NAMALWA (cell line): Measurements from ENCODE around the gene FEZ2.

Experiments used
- DNase-seq: peaks from one replicate; pipeline ENCODE4 v3.0.0-alpha.2; 2015; ENCODE audit warnings: low spot score

The FEZ2 gene

DNA sequence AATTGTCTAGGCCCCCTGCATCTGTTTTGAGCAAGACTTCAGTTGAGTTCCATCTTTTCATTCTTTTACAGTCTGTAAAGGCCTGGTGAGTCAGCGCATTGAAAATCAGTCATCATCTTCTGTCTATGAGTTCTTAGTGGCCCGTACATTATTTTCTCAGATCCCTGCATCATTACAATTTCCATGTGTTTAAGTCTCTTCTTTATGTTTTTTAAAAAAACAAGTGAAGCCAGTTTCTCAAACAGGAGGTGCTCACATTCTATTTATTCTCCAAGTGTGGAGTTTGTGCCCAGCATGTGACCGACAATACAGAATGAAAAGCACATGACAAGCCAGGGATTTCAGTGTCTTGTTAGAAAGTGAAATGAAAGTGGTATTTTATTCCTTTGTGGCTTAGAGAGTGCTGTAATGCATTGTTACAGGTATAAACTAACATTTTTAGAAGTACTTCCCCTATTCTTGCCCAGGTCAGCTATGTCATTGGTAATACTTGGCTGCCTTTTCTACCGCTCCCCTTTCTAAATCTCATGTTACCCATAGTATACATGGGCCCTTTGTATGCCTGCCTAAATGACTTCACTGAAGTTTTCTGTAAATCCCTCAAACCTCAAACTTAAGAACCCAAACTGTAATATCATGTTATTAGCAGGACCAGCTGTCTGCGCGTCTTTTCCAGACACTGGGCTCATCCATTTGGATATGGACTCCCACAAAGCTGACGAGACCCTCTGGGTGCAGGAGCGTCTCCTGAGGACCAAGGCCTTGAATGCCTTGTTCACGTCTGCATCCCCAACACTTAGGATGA is 67.6 kb downstream of the FEZ2 start:
- DNase-seq = no peak

DNA sequence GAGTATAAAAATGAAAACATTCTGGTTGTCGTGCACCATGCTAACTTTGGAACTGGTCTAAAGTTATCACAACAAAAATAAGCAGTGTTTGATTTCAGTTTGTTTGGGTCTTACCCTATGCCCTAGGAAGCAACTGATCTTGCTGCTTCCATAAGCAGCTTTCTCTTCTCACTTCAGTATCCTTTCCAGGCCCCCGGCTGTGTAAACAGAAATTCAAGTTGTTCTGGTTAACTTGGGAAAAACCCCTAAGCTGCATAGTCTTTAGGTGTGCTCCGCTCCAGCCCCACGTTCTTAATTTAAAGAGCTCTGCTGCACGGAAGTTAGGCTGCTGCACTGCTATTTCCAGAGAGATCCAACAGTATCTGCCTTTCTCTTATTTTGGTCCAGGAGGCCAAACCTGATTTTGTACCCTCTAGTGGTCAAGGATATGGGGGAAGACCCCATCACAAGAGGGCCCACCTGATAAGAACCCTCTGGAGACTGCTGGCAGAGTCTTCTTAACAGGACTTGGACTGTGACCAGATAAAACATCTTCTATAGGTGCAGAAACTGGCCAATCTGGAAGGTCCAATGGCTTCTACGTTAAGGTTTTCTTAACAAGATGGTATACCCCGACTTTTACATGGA is 69.1 kb downstream of the FEZ2 start:
- no peak for DNase-seq

DNA sequence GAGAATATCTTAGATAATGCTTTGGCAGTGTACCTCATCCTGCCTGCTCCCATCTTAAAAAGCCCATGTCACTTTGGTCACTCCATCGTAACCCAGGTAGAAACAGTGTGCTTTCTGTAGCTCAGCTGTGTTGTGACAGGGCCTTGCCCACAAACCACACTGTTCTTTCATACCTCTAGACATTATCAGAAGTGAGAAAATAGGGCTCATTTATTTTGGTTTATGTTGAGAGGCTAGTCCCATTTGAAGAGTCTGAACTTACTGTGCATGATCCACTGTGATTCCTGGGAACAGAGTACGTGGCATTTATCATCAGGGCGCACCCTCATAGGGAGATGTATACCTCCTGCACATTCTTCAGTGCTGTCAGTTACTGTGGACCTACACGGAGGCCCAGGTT is 69.7 kb downstream of the FEZ2 start:
- no peak for DNase-seq

DNA sequence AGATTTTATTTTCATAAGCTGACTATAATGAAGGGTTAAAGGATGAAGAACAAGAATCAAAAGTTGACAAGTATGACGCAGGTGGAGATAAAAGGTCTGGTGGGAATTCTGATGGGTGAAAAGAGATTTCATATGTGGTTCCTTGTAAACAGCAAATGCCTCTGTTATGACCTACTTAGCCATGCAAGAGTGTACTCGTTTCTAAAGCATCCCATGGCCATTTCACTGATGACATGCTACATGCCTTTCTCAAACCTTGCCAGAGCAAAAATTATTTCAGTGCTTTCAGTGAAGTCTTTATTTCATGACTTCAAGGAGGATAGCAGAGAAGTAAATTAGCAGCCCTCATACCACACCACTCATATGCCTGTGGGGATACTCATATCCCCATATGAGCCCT is 71.7 kb downstream of the FEZ2 start:
- no peak for DNase-seq

DNA sequence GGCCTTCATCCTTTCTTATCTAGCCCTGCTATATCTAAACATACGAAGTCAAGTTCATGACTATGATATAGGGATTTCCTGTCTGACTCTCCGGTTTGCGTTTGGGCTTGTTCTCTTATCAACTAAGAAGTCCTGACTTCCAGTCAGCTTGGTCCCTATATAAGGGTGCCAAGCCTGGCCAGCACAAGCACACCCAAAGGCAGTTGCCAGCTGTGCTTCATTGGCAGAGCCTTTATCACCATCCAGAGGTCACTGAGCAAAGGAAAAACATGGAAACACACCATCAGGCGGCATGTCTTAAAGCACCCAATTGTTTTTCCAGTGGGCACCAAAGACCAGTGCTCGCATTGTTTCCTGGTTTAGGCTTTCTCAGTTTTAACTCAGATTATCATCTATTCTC is 72.7 kb downstream of the FEZ2 start:
- DNase-seq = no peak

DNA sequence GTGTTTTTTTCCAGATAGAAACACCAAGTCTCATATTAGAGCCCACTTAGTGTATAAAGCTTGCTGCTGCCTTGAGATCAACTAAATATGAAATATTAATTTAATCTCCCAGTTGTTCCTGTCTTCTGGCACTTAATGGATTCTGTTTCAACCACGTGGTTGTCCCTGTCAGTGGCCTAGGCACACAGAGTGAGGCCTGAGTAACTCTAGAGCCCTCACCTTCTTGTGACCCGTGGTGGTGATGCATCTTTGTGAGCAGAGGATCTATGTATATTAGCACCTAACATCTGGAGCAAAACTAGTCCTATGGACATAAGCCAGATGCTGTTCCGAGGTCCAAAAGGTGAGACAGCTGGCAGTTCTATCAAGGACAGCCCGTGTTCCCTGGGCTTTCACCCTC is 74.8 kb downstream of the FEZ2 start:
- DNase-seq = no peak

DNA sequence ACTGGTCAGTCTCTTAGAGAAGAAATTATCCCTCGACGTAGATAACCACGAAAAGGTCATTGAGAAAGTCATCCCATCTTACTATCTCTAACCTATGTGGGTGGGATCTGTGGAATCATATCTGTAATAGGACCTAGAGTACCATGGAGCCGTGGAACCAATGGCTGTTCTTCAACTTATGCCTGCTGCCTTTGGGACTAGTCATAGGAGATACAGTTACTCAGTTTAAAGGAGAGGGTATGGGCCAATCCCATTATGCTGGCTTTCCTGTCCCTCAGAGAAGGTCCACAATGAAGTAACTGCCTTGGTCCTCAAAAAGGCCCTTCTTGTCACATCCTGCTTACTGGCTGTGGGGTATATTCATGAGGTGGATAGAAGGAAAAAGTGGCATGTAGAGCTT is 77.5 kb downstream of the FEZ2 start:
- no peak for DNase-seq

DNA sequence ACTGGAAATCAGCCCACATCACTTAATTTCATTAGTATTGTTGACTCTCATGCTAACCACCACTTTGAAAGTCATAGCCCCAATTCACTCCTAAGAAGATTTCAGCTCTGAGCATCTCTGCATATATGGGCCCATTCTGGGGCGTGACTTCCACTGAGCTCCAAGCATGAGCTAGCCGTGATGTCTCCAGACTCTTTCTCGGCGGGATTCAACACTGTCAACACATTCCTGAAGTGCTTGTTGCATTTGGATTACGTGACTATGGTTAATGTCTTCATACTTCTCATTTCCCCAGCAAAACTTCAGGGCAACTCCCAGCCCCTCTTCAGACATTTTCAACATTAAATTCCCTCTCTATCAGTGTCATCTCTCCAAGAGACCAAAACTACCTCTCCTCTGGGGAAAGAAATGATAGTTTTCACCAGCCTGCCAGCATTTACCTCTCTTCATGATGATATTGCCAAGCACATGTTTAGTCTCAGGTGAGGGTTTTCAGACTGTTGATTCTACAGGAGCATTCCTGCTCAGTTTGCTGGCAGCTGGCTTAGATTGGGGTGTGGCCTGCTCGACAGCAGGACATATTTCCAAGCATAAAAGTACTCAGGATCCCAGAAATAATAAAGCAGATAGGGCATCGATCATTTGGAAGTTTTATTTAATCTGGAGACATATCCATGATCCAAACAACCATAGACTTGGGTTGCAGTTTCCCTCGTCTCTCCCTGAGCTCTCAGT is 81.7 kb downstream of the FEZ2 start:
- DNase-seq = no peak

DNA sequence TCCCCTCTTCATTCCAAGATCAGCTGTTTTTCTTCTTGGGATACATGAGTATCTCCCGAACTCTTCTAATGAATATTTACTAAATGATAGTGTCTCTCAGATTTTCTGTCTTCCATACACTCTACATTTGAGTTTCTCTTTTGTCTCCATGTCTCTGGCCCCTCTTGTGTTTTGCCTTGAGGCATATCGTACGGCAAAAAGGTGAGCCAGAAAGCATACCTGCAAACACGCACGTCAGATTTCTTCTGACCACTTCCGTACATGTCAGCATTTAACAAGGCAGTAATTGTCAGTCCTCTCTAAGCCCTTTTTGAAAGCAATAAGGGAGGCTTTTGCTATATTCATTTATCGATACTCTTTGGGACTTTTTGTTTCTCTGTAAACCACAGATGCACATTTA is 82.4 kb downstream of the FEZ2 start:
- DNase-seq = no peak

DNA sequence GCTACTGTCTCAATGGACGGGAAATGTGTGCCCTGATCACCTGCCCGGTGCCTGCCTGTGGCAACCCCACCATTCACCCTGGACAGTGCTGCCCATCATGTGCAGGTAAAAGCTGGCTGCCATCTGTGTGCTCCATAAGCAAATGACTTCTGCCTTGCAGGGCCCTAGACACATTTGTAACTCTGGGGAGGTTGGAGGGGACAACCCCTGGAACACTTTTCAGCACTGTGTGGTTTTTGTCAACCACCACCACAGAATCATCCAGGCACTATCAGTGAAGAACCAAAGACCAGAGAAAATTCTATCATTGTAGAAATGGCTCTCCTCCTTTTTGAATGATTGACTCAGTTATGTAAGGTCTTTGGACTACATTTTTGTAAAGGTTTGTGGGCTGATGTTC is 84.3 kb downstream of the FEZ2 start:
- DNase-seq = no peak

DNA sequence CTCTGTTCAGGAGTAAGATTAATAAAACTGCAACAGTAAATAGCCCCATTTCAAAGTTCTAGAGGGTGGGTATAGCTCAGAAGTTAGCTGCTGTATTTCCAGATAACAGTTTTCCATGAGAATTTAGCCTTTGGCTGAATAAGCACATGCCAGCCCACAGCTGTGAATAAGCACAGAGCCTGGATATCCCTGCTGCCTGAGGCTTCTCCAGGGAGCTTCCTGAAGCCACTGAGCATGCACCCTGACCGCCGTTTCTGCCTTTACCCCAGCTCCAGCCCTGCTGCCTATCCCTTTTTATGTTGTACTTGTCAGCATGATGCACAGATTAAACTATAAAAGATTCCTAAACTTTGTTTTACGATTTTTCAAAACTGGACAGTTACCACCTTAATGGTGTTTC is 85.3 kb downstream of the FEZ2 start:
- no peak for DNase-seq

DNA sequence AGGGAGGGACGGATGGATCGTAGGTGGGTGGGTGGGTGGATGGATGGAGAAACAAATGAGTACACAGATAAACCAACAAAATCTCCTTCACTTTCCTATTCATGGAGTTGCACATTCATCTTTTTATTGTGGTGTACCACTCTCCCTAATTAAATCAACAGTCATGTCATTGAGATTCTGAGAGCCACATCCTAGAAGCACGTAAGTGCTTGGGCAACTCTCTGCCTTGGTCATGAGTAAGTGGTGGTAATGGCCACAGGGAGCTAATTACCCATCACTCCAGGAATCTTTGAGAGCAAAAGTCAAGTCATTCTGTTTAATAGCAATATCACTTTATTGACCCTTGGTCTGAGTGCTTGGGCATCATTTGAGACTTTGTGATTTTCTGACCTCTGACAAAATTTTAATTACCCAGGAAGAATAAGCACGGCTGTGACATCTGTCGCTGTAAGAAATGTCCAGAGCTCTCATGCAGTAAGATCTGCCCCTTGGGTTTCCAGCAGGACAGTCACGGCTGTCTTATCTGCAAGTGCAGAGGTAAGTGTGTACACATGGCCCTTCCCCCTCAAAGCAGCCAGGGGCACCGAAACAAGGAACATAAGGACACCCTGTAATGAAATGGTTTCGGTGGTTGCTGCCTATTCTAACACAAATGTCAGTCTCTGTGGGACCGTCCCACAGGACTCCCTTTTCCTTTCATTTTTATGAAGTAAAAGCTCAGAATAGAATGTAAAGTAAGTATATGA is 85.9 kb downstream of the FEZ2 start:
- no peak for DNase-seq

DNA sequence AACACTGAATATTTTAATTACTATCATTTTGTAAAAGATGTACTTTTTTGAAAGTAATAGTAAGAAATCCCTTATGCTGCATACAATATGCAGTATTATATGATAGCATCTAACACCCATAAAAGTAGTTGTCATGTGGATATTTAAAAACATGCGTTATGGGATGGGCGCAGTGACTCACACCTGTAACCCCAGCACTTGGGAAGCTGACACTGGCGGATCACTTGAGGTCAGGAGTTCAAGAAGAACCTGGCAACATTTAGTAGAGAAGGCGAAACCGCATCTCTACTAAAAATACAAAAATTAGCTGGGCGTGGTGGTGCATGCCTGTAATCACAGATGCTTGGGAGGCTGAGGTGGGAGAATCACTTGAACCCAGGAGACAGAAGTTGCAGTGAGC is 88.9 kb downstream of the FEZ2 start:
- DNase-seq = no peak

DNA sequence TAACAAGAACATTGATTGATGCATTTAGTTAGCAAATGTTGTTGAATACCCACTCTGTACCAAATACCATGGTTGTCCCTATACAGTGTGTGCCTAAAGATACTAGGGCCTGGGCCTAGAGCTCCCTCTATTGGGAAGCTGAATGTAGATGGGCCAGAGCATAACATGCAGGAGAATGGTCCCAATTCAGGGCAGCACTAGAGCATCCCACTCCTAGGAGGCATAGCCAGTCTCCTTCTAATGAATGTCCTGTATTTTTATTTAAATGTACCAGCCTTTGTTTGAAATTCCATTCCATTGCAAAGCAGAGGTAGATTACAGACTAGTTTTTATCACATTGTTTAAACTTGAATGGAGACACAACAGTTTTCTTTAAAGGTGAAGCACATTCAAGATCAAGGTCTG is 90.6 kb downstream of the FEZ2 start:
- DNase-seq = peak; percentile 59
